GM10266 (cell line): ENCODE results near the gene UNC45A.

Experiments used
- DNase-seq: peaks from one replicate; pipeline ENCODE4 v3.0.0; 2012; ENCODE audit errors: extremely low spot score
- TF ChIP-seq, protein P1 (sequence below): IDR thresholded peaks from 2 replicates; pipeline ENCODE4 v1.5.1; 2012; ENCODE audit warnings: mild to moderate bottlenecking, low read depth; ENCODE audit not compliant: control insufficient read depth, insufficient read depth; ENCODE audit errors: missing control alignments

The UNC45A gene

DNA sequence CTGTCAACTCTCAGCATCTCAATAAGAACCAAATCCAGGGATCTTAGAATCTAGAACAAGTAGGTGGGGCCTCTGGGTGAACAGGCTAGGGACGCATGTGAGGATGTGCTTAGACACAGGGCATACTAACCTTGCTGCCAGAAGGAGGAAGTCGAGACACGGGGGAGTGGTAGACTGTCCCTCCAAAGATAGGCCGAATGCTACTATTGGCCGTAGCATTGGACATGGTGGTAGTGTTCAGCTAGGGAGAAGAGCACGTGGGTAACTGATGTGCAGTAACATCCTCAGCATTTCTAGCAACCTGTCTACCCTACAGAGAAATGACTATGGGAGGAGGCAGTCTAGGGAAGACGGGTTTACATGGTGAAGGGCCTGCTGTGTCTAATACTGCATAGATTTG lies 35.2 kb downstream of the UNC45A start:
- TF ChIP-seq, protein P1, sequence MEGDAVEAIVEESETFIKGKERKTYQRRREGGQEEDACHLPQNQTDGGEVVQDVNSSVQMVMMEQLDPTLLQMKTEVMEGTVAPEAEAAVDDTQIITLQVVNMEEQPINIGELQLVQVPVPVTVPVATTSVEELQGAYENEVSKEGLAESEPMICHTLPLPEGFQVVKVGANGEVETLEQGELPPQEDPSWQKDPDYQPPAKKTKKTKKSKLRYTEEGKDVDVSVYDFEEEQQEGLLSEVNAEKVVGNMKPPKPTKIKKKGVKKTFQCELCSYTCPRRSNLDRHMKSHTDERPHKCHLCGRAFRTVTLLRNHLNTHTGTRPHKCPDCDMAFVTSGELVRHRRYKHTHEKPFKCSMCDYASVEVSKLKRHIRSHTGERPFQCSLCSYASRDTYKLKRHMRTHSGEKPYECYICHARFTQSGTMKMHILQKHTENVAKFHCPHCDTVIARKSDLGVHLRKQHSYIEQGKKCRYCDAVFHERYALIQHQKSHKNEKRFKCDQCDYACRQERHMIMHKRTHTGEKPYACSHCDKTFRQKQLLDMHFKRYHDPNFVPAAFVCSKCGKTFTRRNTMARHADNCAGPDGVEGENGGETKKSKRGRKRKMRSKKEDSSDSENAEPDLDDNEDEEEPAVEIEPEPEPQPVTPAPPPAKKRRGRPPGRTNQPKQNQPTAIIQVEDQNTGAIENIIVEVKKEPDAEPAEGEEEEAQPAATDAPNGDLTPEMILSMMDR = no peak
- DNase-seq = no peak

DNA sequence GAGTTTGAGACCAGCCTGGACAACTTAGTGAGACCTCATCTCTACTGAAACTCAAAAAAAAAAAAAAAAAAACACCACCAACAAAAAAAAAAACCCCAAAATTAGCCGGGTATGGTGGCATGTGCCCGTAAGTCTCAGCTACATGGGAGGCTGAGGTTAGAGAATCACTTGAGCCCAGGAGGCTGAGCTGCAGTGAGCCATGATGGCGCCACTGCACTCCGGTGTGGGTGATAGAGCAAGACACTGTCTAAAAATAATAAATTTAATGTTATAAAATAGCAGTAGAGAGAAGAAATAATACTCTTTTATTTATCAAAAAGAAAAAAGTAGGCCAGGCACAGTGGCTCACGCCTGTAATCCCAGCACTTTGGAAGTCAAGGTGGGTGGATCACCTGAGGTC lies 37.0 kb downstream of the UNC45A start:
- TF ChIP-seq, protein P1 = no peak
- no peak for DNase-seq

DNA sequence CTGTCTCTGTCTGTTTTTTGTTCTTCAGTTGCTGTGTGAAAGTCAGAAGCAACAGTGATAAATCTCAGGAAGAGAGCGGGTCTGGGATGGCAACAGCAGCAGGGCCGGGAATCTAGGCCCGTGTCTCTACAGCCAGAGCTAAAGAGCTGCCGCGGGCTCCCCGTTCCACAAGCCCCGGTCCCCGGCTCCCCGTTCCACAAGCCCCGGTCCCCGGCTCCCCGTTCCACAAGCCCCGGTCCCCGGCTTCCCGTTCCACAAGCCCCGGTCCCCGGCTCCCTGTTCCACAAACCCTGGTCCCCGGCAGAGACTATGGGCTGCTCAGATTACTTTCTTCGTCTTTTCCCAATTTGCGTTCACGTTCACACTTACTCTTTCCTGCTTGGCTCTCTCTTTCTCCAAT lies 39.1 kb downstream of the UNC45A start:
- TF ChIP-seq, protein P1 = no peak

DNA sequence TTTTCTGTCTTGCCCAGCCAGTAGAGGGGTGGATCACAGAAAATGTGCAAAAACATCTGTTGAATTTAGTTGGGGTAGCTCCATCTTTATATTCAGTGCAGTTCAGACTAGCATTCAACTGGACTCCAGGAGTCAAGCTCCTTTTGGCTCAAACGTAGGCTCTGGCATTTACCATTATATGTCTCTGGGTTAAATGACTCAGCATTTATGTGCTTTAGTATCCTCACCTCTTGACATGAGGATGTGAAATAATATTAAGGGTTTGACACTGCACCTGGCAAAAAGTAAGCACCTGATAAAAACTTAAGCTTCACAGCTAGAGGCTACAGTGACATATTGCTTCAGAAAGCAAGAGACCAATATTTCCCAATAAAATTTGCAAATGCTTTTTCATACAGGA lies 44.5 kb downstream of the UNC45A start:
- TF ChIP-seq, protein P1 = no peak
- DNase-seq = no peak

More for the DNA sequence above, 39.1 kb downstream of the UNC45A start:
- DNase-seq = no peak

DNA sequence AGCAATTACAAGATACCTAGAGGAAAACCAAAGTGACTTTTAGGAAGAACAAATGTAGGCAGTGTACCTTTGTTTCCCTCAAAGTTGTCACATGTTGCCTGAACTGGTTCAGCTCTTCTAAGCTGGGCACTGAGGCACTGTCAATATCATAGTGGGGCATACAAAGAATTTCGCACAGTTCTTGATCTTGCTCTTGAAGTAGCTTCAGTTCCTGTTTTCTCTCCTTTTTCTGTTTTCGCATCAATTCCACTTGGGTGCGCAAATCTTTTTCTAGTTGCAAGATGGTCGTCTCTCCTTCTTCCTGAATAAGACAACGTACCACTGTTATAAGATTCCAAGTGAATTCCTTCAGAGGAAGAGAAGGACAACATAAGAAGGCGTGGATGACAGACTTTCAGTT lies 46.6 kb downstream of the UNC45A start:
- no peak for DNase-seq
- TF ChIP-seq, protein P1 = no peak

DNA sequence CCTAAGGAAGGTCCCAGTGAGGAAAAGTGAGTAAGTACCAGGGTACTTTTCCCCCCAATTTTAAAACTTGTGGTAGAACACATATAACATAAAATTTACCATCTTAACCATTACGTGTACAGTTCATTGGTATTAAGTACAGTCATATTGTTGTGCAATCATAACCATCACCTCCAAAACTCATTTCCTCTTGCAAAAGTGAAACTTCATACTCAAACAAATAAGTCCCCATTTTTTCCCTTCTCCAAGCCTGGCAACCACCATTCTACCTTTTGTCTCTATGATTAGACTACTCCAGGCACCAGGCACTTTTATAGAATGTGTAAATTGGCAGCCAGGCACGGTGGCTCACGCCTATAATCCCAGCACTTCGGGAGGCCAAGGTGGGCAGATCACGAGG lies 47.0 kb downstream of the UNC45A start:
- no peak for DNase-seq
- TF ChIP-seq, protein P1 = no peak

DNA sequence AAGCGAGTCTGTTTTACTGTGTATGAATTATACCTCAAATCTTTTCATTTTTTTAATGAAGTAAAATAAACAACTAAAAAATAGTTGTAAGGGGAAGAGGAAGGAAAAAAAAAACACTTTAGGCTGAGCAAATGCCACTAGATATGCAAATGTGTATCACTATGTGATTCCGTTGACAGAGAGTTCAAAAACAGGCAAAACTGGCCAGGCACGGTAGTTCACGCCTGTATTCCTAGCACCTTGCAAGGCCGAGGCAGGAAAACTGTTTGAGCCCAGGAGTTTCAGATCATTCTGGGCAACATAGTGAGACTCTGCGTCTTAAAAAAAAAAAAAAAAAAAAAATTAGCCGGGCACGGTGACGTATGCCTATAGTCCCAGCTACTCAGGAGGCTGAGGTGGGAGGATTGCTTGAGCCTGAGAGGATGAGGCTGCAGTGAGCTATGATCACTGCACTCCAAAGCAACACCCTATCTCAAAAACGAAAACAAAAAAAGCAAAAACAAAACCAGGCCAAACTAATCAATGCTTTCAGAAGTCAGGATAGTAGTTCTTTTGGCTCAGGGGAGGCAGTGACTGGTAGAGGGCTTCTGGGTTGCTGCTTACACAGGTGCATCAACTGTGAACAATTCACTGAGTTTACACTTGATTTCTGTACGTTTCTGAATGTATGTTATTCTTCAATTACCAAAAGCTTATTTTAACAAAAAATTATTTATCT lies 51.9 kb downstream of the UNC45A start:
- DNase-seq = no peak
- TF ChIP-seq, protein P1 = no peak
